ENCODE measurements around the gene PCA3. TPM values are rescaled to one million over a fixed set of nuclear protein-coding genes. Genes with fewer than 3 reads are reported as not detected.

The PCA3 gene
- total RNA-seq, 1 experiment from 2014 or later = not detected

DNA sequence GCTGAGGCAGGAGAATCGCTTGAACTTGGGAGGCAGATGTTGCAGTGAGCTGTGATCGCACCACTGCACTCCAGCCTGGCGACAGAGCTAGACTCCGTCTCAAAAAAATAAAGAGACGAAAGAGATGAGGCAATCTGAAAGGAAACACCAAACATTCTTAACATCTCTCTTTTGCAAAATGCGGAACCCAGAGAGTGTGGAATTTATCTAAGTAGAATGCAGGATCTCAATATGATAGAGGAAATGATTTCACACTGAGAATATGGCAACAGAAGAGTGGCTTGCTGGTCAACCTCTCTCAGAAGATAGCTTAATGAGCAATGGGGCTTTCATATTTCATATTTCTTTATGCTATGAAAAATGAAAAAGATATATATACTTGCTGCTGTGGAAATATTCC, 33.4 kb upstream of the PCA3 start:
- Histone ChIP-seq H2AFZ (ENCODE audit: low read depth, low read length, poor library complexity, severe bottlenecking) (no peak overlapping the region), H3K9me3 (ENCODE audit: control insufficient read depth in 1 of 2, insufficient read depth in 1 of 2, low read depth in 1 of 2, low read length in 2 of 2) (no peaks in the 10 kb centered on the region), H4K20me1 (ENCODE audit: insufficient read depth) (no peaks in the 10 kb centered on the region), H3K36me3 (ENCODE audit: control insufficient read depth in 1 of 2, insufficient read depth in 2 of 2, low read length in 2 of 2) (no peaks in the 10 kb centered on the region), H3K4me1 (ENCODE audit: control insufficient read depth in 1 of 2, insufficient read depth in 2 of 2, low read length in 2 of 2) (no peaks in the 10 kb centered on the region), H3K27ac (ENCODE audit: low read depth, low read length) (no peak overlapping the region), H3K4me2 (ENCODE audit: low read length) (no peak overlapping the region), H3K27me3 (ENCODE audit: insufficient read depth, low read length) (peaks cover 3% of the 10 kb centered on the region; the same call in 1 of the 2 replicates), H3K9ac (ENCODE audit: low read length) (no peak overlapping the region), H3K9me2 (ENCODE audit: insufficient read depth) (no peaks in the 10 kb centered on the region), H3K79me2 (ENCODE audit: insufficient read depth, low read length) (no peaks in the 10 kb centered on the region), H3K4me3 (replicated peaks in 1 of 2; ENCODE audit: low read depth in 1 of 2, low read length in 2 of 2) (no peak overlapping the region)
- POLR2A ChIA-PET = no interaction called here
- CTCF ChIA-PET = no interaction called here
- ATAC-seq (no peak), DNase-seq (ENCODE audit: low read depth, low spot score) (no peak)
- RAD21 ChIA-PET (ENCODE audit: low non-redundant PET in 1 of 2, low total read pairs in 2 of 2, uncharacterized antibody in 2 of 2, unreplicated experiment in 2 of 2) = no interaction called here
- intact Hi-C loops (cut with micrococcal nuclease) = no loop called here
- TF ChIP-seq SIN3A (IDR thresholded peaks at IDR 0.05; ENCODE audit: low read depth) (no peak), RAD21 (IDR thresholded peaks at IDR 0.05; ENCODE audit: low read depth) (no peak)
- TF ChIP-seq, protein P1, sequence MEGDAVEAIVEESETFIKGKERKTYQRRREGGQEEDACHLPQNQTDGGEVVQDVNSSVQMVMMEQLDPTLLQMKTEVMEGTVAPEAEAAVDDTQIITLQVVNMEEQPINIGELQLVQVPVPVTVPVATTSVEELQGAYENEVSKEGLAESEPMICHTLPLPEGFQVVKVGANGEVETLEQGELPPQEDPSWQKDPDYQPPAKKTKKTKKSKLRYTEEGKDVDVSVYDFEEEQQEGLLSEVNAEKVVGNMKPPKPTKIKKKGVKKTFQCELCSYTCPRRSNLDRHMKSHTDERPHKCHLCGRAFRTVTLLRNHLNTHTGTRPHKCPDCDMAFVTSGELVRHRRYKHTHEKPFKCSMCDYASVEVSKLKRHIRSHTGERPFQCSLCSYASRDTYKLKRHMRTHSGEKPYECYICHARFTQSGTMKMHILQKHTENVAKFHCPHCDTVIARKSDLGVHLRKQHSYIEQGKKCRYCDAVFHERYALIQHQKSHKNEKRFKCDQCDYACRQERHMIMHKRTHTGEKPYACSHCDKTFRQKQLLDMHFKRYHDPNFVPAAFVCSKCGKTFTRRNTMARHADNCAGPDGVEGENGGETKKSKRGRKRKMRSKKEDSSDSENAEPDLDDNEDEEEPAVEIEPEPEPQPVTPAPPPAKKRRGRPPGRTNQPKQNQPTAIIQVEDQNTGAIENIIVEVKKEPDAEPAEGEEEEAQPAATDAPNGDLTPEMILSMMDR (IDR thresholded peaks at IDR 0.05 in 2 of 3, conservative IDR thresholded peaks at IDR 0.05 in 1 of 3; ENCODE audit: borderline replicate concordance in 1 of 3, insufficient read depth in 1 of 3, low read depth in 2 of 3, low read length in 2 of 3) = no peak
- TF ChIP-seq, protein P2, sequence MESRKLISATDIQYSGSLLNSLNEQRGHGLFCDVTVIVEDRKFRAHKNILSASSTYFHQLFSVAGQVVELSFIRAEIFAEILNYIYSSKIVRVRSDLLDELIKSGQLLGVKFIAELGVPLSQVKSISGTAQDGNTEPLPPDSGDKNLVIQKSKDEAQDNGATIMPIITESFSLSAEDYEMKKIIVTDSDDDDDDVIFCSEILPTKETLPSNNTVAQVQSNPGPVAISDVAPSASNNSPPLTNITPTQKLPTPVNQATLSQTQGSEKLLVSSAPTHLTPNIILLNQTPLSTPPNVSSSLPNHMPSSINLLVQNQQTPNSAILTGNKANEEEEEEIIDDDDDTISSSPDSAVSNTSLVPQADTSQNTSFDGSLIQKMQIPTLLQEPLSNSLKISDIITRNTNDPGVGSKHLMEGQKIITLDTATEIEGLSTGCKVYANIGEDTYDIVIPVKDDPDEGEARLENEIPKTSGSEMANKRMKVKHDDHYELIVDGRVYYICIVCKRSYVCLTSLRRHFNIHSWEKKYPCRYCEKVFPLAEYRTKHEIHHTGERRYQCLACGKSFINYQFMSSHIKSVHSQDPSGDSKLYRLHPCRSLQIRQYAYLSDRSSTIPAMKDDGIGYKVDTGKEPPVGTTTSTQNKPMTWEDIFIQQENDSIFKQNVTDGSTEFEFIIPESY (IDR thresholded peaks at IDR 0.05; ENCODE audit: extremely low read depth, insufficient replicate concordance, low read length) = no peak
- no TSS peak for BruUV-seq (replicated peaks)
